HepG2 (cell line): ENCODE data around the gene LAMC3. TPM values are rescaled to one million over a fixed set of nuclear protein-coding genes. Genes with fewer than 3 reads are reported as not detected.

Experiments used
- ATAC-seq: fragments of 200-7000 bp; cut with Tn5 transposase; 3 replicates; pipeline ENCODE4 v1.9.1; 2020; ENCODE audit warnings: mild to moderate bottlenecking, moderate library complexity
- BruUV-seq: library from RNA; stranded (reverse); fragments of 400-500 nt; replicated peaks from 2 replicates; lab custom pipeline; 2021; lab: Mats Ljungman, UMichigan
- CTCF ChIA-PET: fragments of 300-600 bp; formaldehyde crosslinking; extraction: SDS; loops from one replicate; lab custom pipeline; 2021; ENCODE audit warnings: low total read pairs, inconsistent platforms, low intra/inter-chr PET ratio; lab: Yijun Ruan, JAX
- POLR2A ChIA-PET: fragments of 350-600 bp; sonication (Branson Sonifier 250); formaldehyde crosslinking; loops from one replicate; lab custom pipeline; 2020; ENCODE audit warnings: antibody characterized with exemption, inconsistent platforms; lab: Yijun Ruan, JAX
- DNase-seq: peaks from one replicate; pipeline ENCODE4 v3.0.0-alpha.2; 2015; ENCODE audit warnings: low spot score
- FAIRE-seq: peaks from 3 replicates; lab custom pipeline; 2011; peaks lifted over from hg19 to GRCh38; lab: Jason Lieb, UNC
- H2AFZ ChIP-seq: one replicate; pipeline ENCODE4 v1.6.1; 2011; ENCODE audit warnings: low read length, inconsistent platforms
- H3K27ac ChIP-seq: fragments of 300-600 bp; 3 replicates; pipeline ENCODE4 v1.8.0; 2011; ENCODE audit warnings: mixed run types, mild to moderate bottlenecking, mixed read lengths, low read length, inconsistent platforms; ENCODE audit not compliant: insufficient read depth; ENCODE audit errors: extremely low read length
- H3K27me3 ChIP-seq, 2 experiments: fragments of 200-600 bp in 1 of 2; 2 replicates in 1 of 2; 3 replicates in 1 of 2; pipeline versions ENCODE4 v1.6.0 to v1.8.0; 2011; ENCODE audit warnings: low read length in 2 of 2, mild to moderate bottlenecking in 2 of 2, moderate library complexity in 2 of 2, inconsistent platforms in 1 of 2; ENCODE audit not compliant: insufficient read depth in 2 of 2, control insufficient read depth in 1 of 2
- H3K36me3 ChIP-seq, 2 experiments: fragments of 200-600 bp in 1 of 2; replicated peaks in 1 of 2; 2 replicates in 1 of 2; 3 replicates in 1 of 2; pipeline versions ENCODE4 v1.5.1 to v1.8.0; 2011; ENCODE audit warnings: low read length in 2 of 2, inconsistent platforms in 1 of 2; ENCODE audit not compliant: insufficient read depth in 2 of 2, control insufficient read depth in 1 of 2
- H3K4me1 ChIP-seq: 2 replicates; pipeline ENCODE4 v1.5.1; 2012; ENCODE audit warnings: low read length, inconsistent platforms; ENCODE audit not compliant: insufficient read depth
- H3K4me2 ChIP-seq: 2 replicates; pipeline ENCODE4 v1.6.0; 2011; ENCODE audit warnings: low read depth, low read length, inconsistent platforms
- H3K4me3 ChIP-seq, 3 experiments: fragments of 200-600 bp in 1 of 3; sonication (generic), shearing (Covaris generic) in 1 of 3; replicated peaks in 1 of 3; 2 replicates each; pipeline ENCODE4 v1.5.1; 2011 to 2016; ENCODE audit warnings: low read length in 3 of 3, inconsistent platforms in 2 of 3, low read depth in 2 of 3, mild to moderate bottlenecking in 2 of 3, control low read depth in 1 of 3, mixed read lengths in 1 of 3; ENCODE audit not compliant: insufficient read depth in 1 of 3
- H3K79me2 ChIP-seq: one replicate; pipeline ENCODE4 v1.6.1; 2011; ENCODE audit warnings: low read length, inconsistent platforms; ENCODE audit not compliant: insufficient read depth
- H3K9ac ChIP-seq: 2 replicates; pipeline ENCODE4 v1.6.0; 2011; ENCODE audit warnings: mild to moderate bottlenecking, low read depth, low read length, inconsistent platforms; ENCODE audit not compliant: insufficient read depth
- H3K9me3 ChIP-seq: 2 replicates; pipeline ENCODE4 v1.5.1; 2012; ENCODE audit warnings: mild to moderate bottlenecking, low read length
- H4K20me1 ChIP-seq: 2 replicates; pipeline ENCODE4 v1.6.0; 2011; ENCODE audit warnings: inconsistent platforms, mild to moderate bottlenecking, low read length, moderate library complexity; ENCODE audit not compliant: insufficient read depth
- CAMTA2 ChIP-seq: sonication (generic); formaldehyde crosslinking; IDR thresholded peaks from 2 replicates; pipeline ENCODE4 v1.4.0; 2020; ENCODE audit warnings: mild to moderate bottlenecking, missing genetic modification reagents, borderline replicate concordance
- CEBPB ChIP-seq: IDR thresholded peaks from 2 replicates; pipeline ENCODE4 v1.6.1; 2011; ENCODE audit warnings: low read depth, low read length, improper control_type of control experiment, borderline replicate concordance
- GMEB2 ChIP-seq: IDR thresholded peaks from 2 replicates; pipeline ENCODE4 v1.6.1; 2016; ENCODE audit warnings: missing biosample characterization, missing genetic modification reagents, low read depth
- UBTF ChIP-seq: sonication (generic); formaldehyde crosslinking; IDR thresholded peaks from 2 replicates; pipeline ENCODE4 v1.4.0; 2020; ENCODE audit warnings: mild to moderate bottlenecking, missing genetic modification reagents
- ZNF24 ChIP-seq: fragments of 450-650 bp; IDR thresholded peaks from 2 replicates; pipeline ENCODE4 v1.6.1; 2017; ENCODE audit warnings: antibody characterized with exemption, mild to moderate bottlenecking
- ZNF274 ChIP-seq: sonication (generic); formaldehyde crosslinking; IDR thresholded peaks from 2 replicates; pipeline ENCODE4 v1.5.1; 2020; ENCODE audit warnings: mild to moderate bottlenecking, missing genetic modification reagents
- ZNF337 ChIP-seq: sonication (generic); formaldehyde crosslinking; IDR thresholded peaks from 2 replicates; pipeline ENCODE4 v1.5.1; 2020; ENCODE audit warnings: missing genetic modification reagents, low read depth, mild to moderate bottlenecking, borderline replicate concordance
- WGBS: methylation state at CpG from one replicate; pipeline ENCODE4 v1.1.6; 2017; ENCODE audit warnings: low lambda C conversion rate; 5-methylcytosine and 5-hydroxymethylcytosine counted together
- in situ Hi-C: cut with HindIII; loops from 2 replicates; pipeline ENCODE4 v1.10.0; 2017; ENCODE audit warnings: low pct_unique_long_range_greater_than_20kb; ENCODE audit not compliant: extremely low pct_ligation_motif_present
- intact Hi-C: fragments of 100-400 bp; cut with micrococcal nuclease; formaldehyde crosslinking; loops from one replicate; pipeline ENCODE4 v1.10.0; 2022; ENCODE audit not compliant: unreplicated experiment
- polyA plus RNA-seq, 8 experiments: library from polyadenylated mRNA; depleted of rRNA in 3 of 8; stranded (reverse) in 7 of 8; unstranded in 1 of 8; fragments of >200 nt; fragmentation: Illumina TruSeq in 4 of 8; extraction: Trizol in 4 of 8; gene quantifications; 2 replicates each; pipeline versions ENCODE4 v1.2.1 to v1.2.3, GENCODE V29; 2011 to 2016; ENCODE audit warnings: low read depth in 4 of 8, missing spikeins in 1 of 8, mixed read lengths in 1 of 8; ENCODE audit not compliant: insufficient read depth in 1 of 8
- total RNA-seq, 5 experiments: library from RNA; depleted of rRNA; stranded (reverse); fragments of >200 nt; fragmentation: Illumina TruSeq; extraction: Trizol; gene quantifications; 2 replicates each; pipeline ENCODE4 v1.2.3, GENCODE V29; 2016; ENCODE audit warnings: low read depth in 1 of 5
- TF ChIP-seq, protein P1 (sequence below): sonication (generic); formaldehyde crosslinking; IDR thresholded peaks from 2 replicates; pipeline ENCODE4 v1.4.0; 2020; ENCODE audit warnings: missing genetic modification reagents
- TF ChIP-seq, protein P2 (sequence below): sonication (generic); formaldehyde crosslinking; IDR thresholded peaks from 2 replicates; pipeline ENCODE4 v1.4.0; 2020; ENCODE audit warnings: missing genetic modification reagents

The LAMC3 gene
- total and polyA plus RNA-seq, 2 of the 13 experiments (the other 11 are each of a cell fraction or from before 2014, with no cell fraction given), result 0.07 to 0.57 TPM

DNA sequence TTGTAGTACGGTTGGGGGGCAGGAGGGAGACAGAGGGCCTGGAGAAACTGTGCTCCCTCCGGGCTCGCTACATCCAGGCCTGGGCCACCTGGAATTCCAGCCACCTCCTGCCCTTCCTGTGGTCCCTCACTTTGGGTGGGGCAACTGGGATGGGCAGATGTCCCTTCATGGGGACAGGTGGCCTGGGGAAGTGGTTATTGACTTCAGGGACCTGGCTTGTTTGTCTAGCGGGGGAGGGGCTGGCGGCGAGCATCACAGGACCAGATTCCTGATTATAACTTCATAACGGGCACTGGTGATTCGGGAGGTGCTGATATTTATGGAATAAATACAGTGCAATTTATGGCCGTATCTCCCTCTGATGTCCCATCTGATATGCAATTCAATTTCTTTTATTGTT, 20.1 kb upstream of the LAMC3 start:
- WGBS, result 22% methylated on average over 9 of the region's 9 CpGs
- FAIRE-seq (no peak), DNase-seq (no peak), ATAC-seq (no peak)
- H3K27ac ChIP-seq, result no peak overlapping the region
- no peaks in the 10 kb centered on the region for H3K36me3 ChIP-seq
- POLR2A ChIA-PET, result no interaction called here
- TF ChIP-seq CEBPB, result no peak
- no peak for TF ChIP-seq ZNF337 (CRISPR knock-in tag)
- TF ChIP-seq, protein P1, sequence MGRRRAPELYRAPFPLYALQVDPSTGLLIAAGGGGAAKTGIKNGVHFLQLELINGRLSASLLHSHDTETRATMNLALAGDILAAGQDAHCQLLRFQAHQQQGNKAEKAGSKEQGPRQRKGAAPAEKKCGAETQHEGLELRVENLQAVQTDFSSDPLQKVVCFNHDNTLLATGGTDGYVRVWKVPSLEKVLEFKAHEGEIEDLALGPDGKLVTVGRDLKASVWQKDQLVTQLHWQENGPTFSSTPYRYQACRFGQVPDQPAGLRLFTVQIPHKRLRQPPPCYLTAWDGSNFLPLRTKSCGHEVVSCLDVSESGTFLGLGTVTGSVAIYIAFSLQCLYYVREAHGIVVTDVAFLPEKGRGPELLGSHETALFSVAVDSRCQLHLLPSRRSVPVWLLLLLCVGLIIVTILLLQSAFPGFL (CRISPR knock-in tag), result no peak
- TF ChIP-seq UBTF (CRISPR knock-in tag), result no peak
- TF ChIP-seq ZNF274 (CRISPR knock-in tag), result no peak
- no peak for TF ChIP-seq CAMTA2
- no peak for TF ChIP-seq GMEB2 (CRISPR knock-in tag)
- TF ChIP-seq, protein P2, sequence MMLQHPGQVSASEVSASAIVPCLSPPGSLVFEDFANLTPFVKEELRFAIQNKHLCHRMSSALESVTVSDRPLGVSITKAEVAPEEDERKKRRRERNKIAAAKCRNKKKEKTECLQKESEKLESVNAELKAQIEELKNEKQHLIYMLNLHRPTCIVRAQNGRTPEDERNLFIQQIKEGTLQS (CRISPR knock-in tag), result no peak
- TF ChIP-seq ZNF24, result no peak
- no peaks in the 10 kb centered on the region for H3K9me3 ChIP-seq
- no peak overlapping the region for H3K4me2 ChIP-seq
- H4K20me1 ChIP-seq, result no peaks in the 10 kb centered on the region
- no peaks in the 10 kb centered on the region for H3K79me2 ChIP-seq
- no peak overlapping the region for H2AFZ ChIP-seq
- peaks cover 11 to 94% of the 10 kb centered on the region in 2 experiments for H3K27me3 ChIP-seq
- H3K4me1 ChIP-seq, result peaks cover 15% of the 10 kb centered on the region
- CTCF ChIA-PET, result no interaction called here
- H3K4me3 ChIP-seq, result no peak overlapping the region
- BruUV-seq, result no TSS peak
- intact Hi-C loops, result no loop called here
- in situ Hi-C loops, result no loop called here
- H3K9ac ChIP-seq, result no peak overlapping the region
